H54 (cell line): ENCODE measurements around the gene SLC17A9.
A peak's percentile ranks its signal among the peaks of the same experiment; 100 is the strongest.

Experiments
- DNase-seq: peaks from one replicate; pipeline ENCODE4 v3.0.0; 2011; ENCODE audit warnings: low spot score, mixed read lengths; ENCODE audit not compliant: insufficient read length
- FAIRE-seq: peaks from 3 replicates; lab custom pipeline; 2011; peaks lifted over from hg19 to GRCh38; lab: Jason Lieb, UNC
- POLR2A ChIP-seq: IDR thresholded peaks from 2 replicates; pipeline ENCODE4 v1.6.1; 2011; ENCODE audit warnings: low read depth, mild to moderate bottlenecking, low read length

SLC17A9 gene

GRCh38 chr20:62924442-62925075, 27.9 kb upstream of the SLC17A9 start:
- no peak for TF ChIP-seq POLR2A
- FAIRE-seq (no peak), DNase-seq (no peak)

GRCh38 chr20:62925076-62925419, 27.5 kb upstream of the SLC17A9 start:
- TF ChIP-seq POLR2A = no peak
- no peak for DNase-seq
- FAIRE-seq = no peak

GRCh38 chr20:62925420-62926228, 26.9 kb upstream of the SLC17A9 start:
- FAIRE-seq (no peak), DNase-seq (peak; percentile 37)
- TF ChIP-seq POLR2A = no peak

- TF ChIP-seq POLR2A = peak; percentile 31; the same call in 1 of the 2 replicates
- FAIRE-seq (no peak), DNase-seq (peak; percentile 97)
Measured at GRCh38 chr20:62926229-62927127, 26.0 kb upstream of the SLC17A9 start, which contains the start of gene DIDO1. Gene DIDO1, minus strand, starts transcription at chr20:62926505.

- TF ChIP-seq POLR2A = no peak
- no peak for FAIRE-seq
- no peak for DNase-seq
Measured at GRCh38 chr20:62927128-62927705, 25.3 kb upstream of the SLC17A9 start.

- TF ChIP-seq POLR2A = no peak
- no peak for DNase-seq
- no peak for FAIRE-seq
Measured at GRCh38 chr20:62928246-62928939, 24.1 kb upstream of the SLC17A9 start.

GRCh38 chr20:62929051-62929538, 23.4 kb upstream of the SLC17A9 start:
- no peak for FAIRE-seq
- DNase-seq = no peak
- no peak for TF ChIP-seq POLR2A

GRCh38 chr20:62931464-62931863, 21.0 kb upstream of the SLC17A9 start:
- DNase-seq = no peak
- FAIRE-seq = no peak
- no peak for TF ChIP-seq POLR2A

- no peak for TF ChIP-seq POLR2A
- FAIRE-seq (no peak), DNase-seq (no peak)
Measured at GRCh38 chr20:62933966-62934365, 18.5 kb upstream of the SLC17A9 start.

- DNase-seq (no peak), FAIRE-seq (no peak)
- no peak for TF ChIP-seq POLR2A
Measured at GRCh38 chr20:62935204-62935967, 17.1 kb upstream of the SLC17A9 start.

- DNase-seq = no peak
- FAIRE-seq = no peak
- no peak for TF ChIP-seq POLR2A
Measured at GRCh38 chr20:62935968-62936585, 16.4 kb upstream of the SLC17A9 start.

GRCh38 chr20:62937268-62938104, 15.0 kb upstream of the SLC17A9 start:
- DNase-seq (peak; percentile 94), FAIRE-seq (no peak)
- peak; percentile 92 for TF ChIP-seq POLR2A
